B cell (primary cell): Measurements from ENCODE around the gene MZB1. TPM values are rescaled to one million over a fixed set of nuclear protein-coding genes. Genes with fewer than 3 reads are reported as not detected.
A peak's percentile ranks its signal among the peaks of the same experiment; 100 is the strongest.

Experiments used
- ATAC-seq: fragments of 200-7000 bp; cut with Tn5 transposase; one replicate; pipeline ENCODE4 v1.10.0; 2021; ENCODE audit warnings: low read depth, mild to moderate bottlenecking, moderate number of reproducible peaks, moderate library complexity
- CTCF ChIA-PET: fragments of 350-600 bp; sonication (Branson Sonifier 250); formaldehyde crosslinking; loops from one replicate; lab custom pipeline; 2021; ENCODE audit warnings: antibody characterized with exemption, inconsistent platforms; lab: Charles Lee
- POLR2A ChIA-PET: fragments of 350-600 bp; sonication (Branson Sonifier 250); formaldehyde crosslinking; loops from one replicate; lab custom pipeline; 2021; ENCODE audit warnings: antibody characterized with exemption; lab: Charles Lee
- DNase-seq: peaks from one replicate; pipeline ENCODE4 v3.0.0; 2013
- H2AFZ ChIP-seq: 2 replicates; pipeline ENCODE4 v1.6.1; 2012; ENCODE audit warnings: mild to moderate bottlenecking, low read depth, low read length; ENCODE audit not compliant: insufficient read depth, poor library complexity, severe bottlenecking
- H3K27ac ChIP-seq, 2 donors: 1 replicate in 1 of 2; 2 replicates in 1 of 2; pipeline ENCODE4 v1.5.1; 2012 to 2013; ENCODE audit warnings: low read length in 2 of 2, mild to moderate bottlenecking in 2 of 2, moderate library complexity in 1 of 2
- H3K27me3 ChIP-seq, 4 experiments: fragments of 200-600 bp in 1 of 4; sonication (generic) in 1 of 4; replicated peaks in 1 of 4; 1 replicate in 2 of 4; 2 replicates in 2 of 4; pipeline versions ENCODE4 v1.6.1 to v1.7.0; 2013 to 2016; ENCODE audit warnings: low read length in 3 of 4, mild to moderate bottlenecking in 2 of 4, mixed read lengths in 1 of 4, moderate library complexity in 1 of 4; ENCODE audit not compliant: insufficient read depth in 4 of 4, control insufficient read depth in 3 of 4; ENCODE audit errors: control extremely low read depth in 1 of 4
- H3K36me3 ChIP-seq, 2 experiments: replicated peaks in 1 of 2; 1 replicate in 1 of 2; 2 replicates in 1 of 2; pipeline versions ENCODE4 v1.6.1 to v1.7.1; 2013; ENCODE audit warnings: low read length in 1 of 2; ENCODE audit not compliant: insufficient read depth in 2 of 2, control insufficient read depth in 1 of 2; ENCODE audit errors: control extremely low read depth in 1 of 2, extremely low read depth in 1 of 2
- H3K4me1 ChIP-seq, 2 donors: fragments of 200-600 bp in 1 of 2; sonication (generic) in 1 of 2; 1 replicate in 1 of 2; 2 replicates in 1 of 2; pipeline versions ENCODE4 v1.5.1 to v1.6.1; 2013 to 2017; ENCODE audit warnings: low read length in 2 of 2; ENCODE audit not compliant: control insufficient read depth in 2 of 2, insufficient read depth in 2 of 2
- H3K4me2 ChIP-seq: replicated peaks from 2 replicates; pipeline ENCODE3; 2012; ENCODE audit warnings: mild to moderate bottlenecking, low read depth, low read length; ENCODE audit not compliant: poor library complexity, severe bottlenecking
- H3K4me3 ChIP-seq, 5 experiments: fragments of 200-600 bp in 1 of 5; sonication (generic) in 1 of 5; 1 replicate in 3 of 5; 2 replicates in 2 of 5; pipeline versions ENCODE4 v1.5.1 to v1.7.0; 2011 to 2016; ENCODE audit warnings: low read length in 4 of 5, mild to moderate bottlenecking in 4 of 5, low read depth in 2 of 5, control low read depth in 1 of 5, moderate library complexity in 1 of 5; ENCODE audit not compliant: insufficient read depth in 1 of 5; ENCODE audit errors: control extremely low read depth in 1 of 5, extremely low read depth in 1 of 5
- H3K79me2 ChIP-seq: fragments of 200-600 bp; sonication (generic); one replicate; pipeline ENCODE4 v1.6.0; 2016; ENCODE audit warnings: low read length; ENCODE audit not compliant: control insufficient read depth, insufficient read depth
- H3K9ac ChIP-seq: fragments of 200-600 bp; sonication (generic); 2 replicates; pipeline ENCODE4 v1.6.1; 2017; ENCODE audit warnings: mild to moderate bottlenecking, low read length, moderate library complexity
- H3K9me3 ChIP-seq, 3 donors: one replicate each; pipeline versions ENCODE4 v1.6.1 to v1.7.1; 2013; ENCODE audit warnings: low read length in 2 of 3; ENCODE audit not compliant: control insufficient read depth in 2 of 3, insufficient read depth in 1 of 3; ENCODE audit errors: control extremely low read depth in 1 of 3
- H4K20me1 ChIP-seq: 2 replicates; pipeline ENCODE4 v1.6.0; 2012; ENCODE audit warnings: mild to moderate bottlenecking, low read length; ENCODE audit not compliant: insufficient read depth, control insufficient read depth, poor library complexity, severe bottlenecking
- H3K27ac Mint-ChIP-seq: one replicate; pipeline ENCODE4 v1.8.0; 2021; ENCODE audit warnings: mixed read lengths
- H3K27me3 Mint-ChIP-seq: one replicate; pipeline ENCODE4 v1.8.0; 2021; ENCODE audit warnings: mixed read lengths
- H3K4me1 Mint-ChIP-seq: one replicate; pipeline ENCODE4 v1.8.0; 2021; ENCODE audit warnings: mixed read lengths
- H3K4me3 Mint-ChIP-seq: one replicate; pipeline ENCODE4 v1.8.0; 2021; ENCODE audit warnings: mixed read lengths
- H3K9me3 Mint-ChIP-seq: one replicate; pipeline ENCODE4 v1.8.0; 2022; ENCODE audit warnings: mixed read lengths; ENCODE audit not compliant: insufficient read depth
- EZH2 ChIP-seq: IDR thresholded peaks from 2 replicates; pipeline ENCODE4 v1.6.1; 2012; ENCODE audit warnings: borderline replicate concordance, low read depth, mild to moderate bottlenecking, moderate library complexity, low read length; ENCODE audit not compliant: insufficient read depth, poor library complexity, severe bottlenecking
- WGBS: methylation state at CpG from one replicate; pipeline ENCODE4 v1.1.5; 2013; ENCODE audit warnings: missing lambda C conversion rate; ENCODE audit not compliant: insufficient coverage; 5-methylcytosine and 5-hydroxymethylcytosine counted together
- intact Hi-C: fragments of 100-400 bp; cut with micrococcal nuclease; formaldehyde crosslinking; loops from one replicate; pipeline ENCODE4 v1.10.0; 2022
- polyA plus RNA-seq: library from polyadenylated mRNA; depleted of rRNA; stranded (reverse); fragments of >200 nt; gene quantifications from 2 replicates; pipeline ENCODE4 v1.2.3, GENCODE V29; 2012
- total RNA-seq, 2 donors: library from RNA; stranded (reverse); fragments of 120-200 nt in 1 of 2; gene quantifications; 1 replicate in 1 of 2; 2 replicates in 1 of 2; pipeline versions ENCODE4 v1.2.3 to v1.2.4, GENCODE V29; 2013 to 2022
- TF ChIP-seq, protein P1 (sequence below): fragments of 200-600 bp; IDR thresholded peaks from one replicate; pipeline ENCODE4 v1.8.0; 2022; ENCODE audit warnings: antibody characterized with exemption, mild to moderate bottlenecking

Gene MZB1
- total and polyA plus RNA-seq, 2 donors (not counting 1 experiment from before 2014, with no cell fraction given): 72.2 to 306 TPM

DNA sequence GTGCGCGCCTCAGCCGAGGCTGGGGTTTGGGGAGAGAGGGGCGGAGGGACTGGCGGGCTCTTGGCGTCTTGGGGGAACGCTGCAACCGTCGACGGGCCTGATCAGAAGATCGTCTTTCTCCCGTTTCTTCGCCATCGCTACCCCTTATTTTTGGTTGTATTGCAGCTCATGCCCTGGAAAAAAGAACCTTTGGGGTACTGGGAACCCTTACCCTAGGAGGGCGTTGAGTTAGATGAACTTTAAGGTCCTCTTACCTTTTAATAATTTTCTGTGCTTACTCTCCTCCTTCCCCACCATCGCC, 47.3 kb downstream of the MZB1 start:
- intact Hi-C loops: loop anchor here (1.0 to 10.0 kb wide), 2 partner anchors 144 to 172 kb away; partner anchors contain the start of gene SIL1
- Histone ChIP-seq H3K4me1 (peaks cover 29 to 32% of the 10 kb centered on the region in 2 donors), H3K9me3 (no peaks in the 10 kb centered on the region), H3K4me2 (peak overlapping the region; percentile 79), H2AFZ (peak overlapping the region; percentile 61), H3K4me3 (peak overlapping the region; percentile 63 to 99 (median 98)), H3K36me3 (peaks cover 2 to 6% of the 10 kb centered on the region in 2 experiments), H4K20me1 (peaks cover 55% of the 10 kb centered on the region), H3K79me2 (peaks cover 63% of the 10 kb centered on the region), H3K27me3 (no peaks in the 10 kb centered on the region), H3K9ac (peak overlapping the region; percentile 94), H3K27ac (peak overlapping the region; percentile 91 to 96)
- TF ChIP-seq EZH2: no peak
- TF ChIP-seq, protein P1, sequence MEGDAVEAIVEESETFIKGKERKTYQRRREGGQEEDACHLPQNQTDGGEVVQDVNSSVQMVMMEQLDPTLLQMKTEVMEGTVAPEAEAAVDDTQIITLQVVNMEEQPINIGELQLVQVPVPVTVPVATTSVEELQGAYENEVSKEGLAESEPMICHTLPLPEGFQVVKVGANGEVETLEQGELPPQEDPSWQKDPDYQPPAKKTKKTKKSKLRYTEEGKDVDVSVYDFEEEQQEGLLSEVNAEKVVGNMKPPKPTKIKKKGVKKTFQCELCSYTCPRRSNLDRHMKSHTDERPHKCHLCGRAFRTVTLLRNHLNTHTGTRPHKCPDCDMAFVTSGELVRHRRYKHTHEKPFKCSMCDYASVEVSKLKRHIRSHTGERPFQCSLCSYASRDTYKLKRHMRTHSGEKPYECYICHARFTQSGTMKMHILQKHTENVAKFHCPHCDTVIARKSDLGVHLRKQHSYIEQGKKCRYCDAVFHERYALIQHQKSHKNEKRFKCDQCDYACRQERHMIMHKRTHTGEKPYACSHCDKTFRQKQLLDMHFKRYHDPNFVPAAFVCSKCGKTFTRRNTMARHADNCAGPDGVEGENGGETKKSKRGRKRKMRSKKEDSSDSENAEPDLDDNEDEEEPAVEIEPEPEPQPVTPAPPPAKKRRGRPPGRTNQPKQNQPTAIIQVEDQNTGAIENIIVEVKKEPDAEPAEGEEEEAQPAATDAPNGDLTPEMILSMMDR: no peak
- ChIA-PET CTCF (interaction anchor here (0.9 to 2.7 kb wide), 16 partner anchors 11 to 143 kb away, joined by 3 to 39 read pairs (median 6); partner anchors contain the start of genes DNAJC18, MATR3, MZB1 and PROB1), POLR2A (interaction anchor here (0.7 to 3.0 kb wide), 10 partner anchors 27 to 799 kb away, joined by 3 to 70 read pairs (median 4); partner anchors contain the start of genes ETF1, MATR3, MZB1 and SPATA24)
- Mint-ChIP-seq H3K9me3 (no peaks in the 10 kb centered on the region), H3K27me3 (no peaks in the 10 kb centered on the region), H3K27ac (peak overlapping the region; percentile 100), H3K4me3 (peak overlapping the region; percentile 100), H3K4me1 (peaks cover 52% of the 10 kb centered on the region)
- no peak for ATAC-seq
- WGBS: 0% methylated on average over 6 of the region's 16 CpGs
- DNase-seq: no peak

GRCh38 chr5:139341689-139342422, 47.9 kb downstream of the MZB1 start, which contains the start of gene PAIP2:
Gene PAIP2 (plus strand): TSS chr5:139341854. CDS start chr5:139363785, 21,931 bp downstream.
- no peaks in the 10 kb centered on the region for H3K27me3 ChIP-seq
- peak within 1 kb of the TSS; percentile 61 for H2AFZ ChIP-seq
- H3K9me3 ChIP-seq: no peaks in the 10 kb centered on the region
- H3K27ac Mint-ChIP-seq: peak within 1 kb of the TSS; percentile 100
- no peaks in the 10 kb centered on the region for H3K9me3 Mint-ChIP-seq
- POLR2A ChIA-PET: interaction anchor here (0.5 to 3.0 kb wide), 14 partner anchors 10 to 799 kb away, joined by 3 to 70 read pairs (median 4); partner anchors contain the start of genes DNAJC18, ETF1, MATR3 and MZB1
- peak within 1 kb of the TSS; percentile 100 for H3K4me3 Mint-ChIP-seq
- peak within 1 kb of the TSS; percentile 79 for H3K4me2 ChIP-seq
- H4K20me1 ChIP-seq: peaks cover 50% of the 10 kb centered on the region
- H3K4me3 ChIP-seq: peak within 1 kb of the TSS; percentile 63 to 99 (median 98)
- peaks cover 2 to 6% of the 10 kb centered on the region in 2 experiments for H3K36me3 ChIP-seq
- peaks cover 58% of the 10 kb centered on the region for H3K79me2 ChIP-seq
- H3K4me1 Mint-ChIP-seq: peaks cover 48% of the 10 kb centered on the region
- H3K27me3 Mint-ChIP-seq: no peaks in the 10 kb centered on the region
- CTCF ChIA-PET: interaction anchor here (0.5 to 2.7 kb wide), 19 partner anchors 9 to 1192 kb away, joined by 3 to 39 read pairs (median 6); partner anchors contain the start of genes DNAJC18, MATR3, MZB1 and PROB1
- ATAC-seq (peak; percentile 89), DNase-seq (peak; percentile 98)
- H3K27ac ChIP-seq: peak within 1 kb of the TSS; percentile 91 to 96
- WGBS: under 1% methylated on average over 58 of the region's 66 CpGs
- intact Hi-C loops: loop anchor here (1.0 to 10.0 kb wide), 6 partner anchors 49 to 173 kb away; partner anchors contain the start of genes MATR3, SIL1 and SPATA24
- H3K4me1 ChIP-seq: peaks cover 29 to 31% of the 10 kb centered on the region in 2 donors
- no peak for TF ChIP-seq EZH2
- TF ChIP-seq, protein P1: peak; percentile 72
- H3K9ac ChIP-seq: peak within 1 kb of the TSS; percentile 94
